ENCODE data around the gene USP10. TPM values are rescaled to one million over a fixed set of nuclear protein-coding genes. Genes with fewer than 3 reads are reported as not detected.

Gene USP10
- 100 to 1,000 TPM in 1 of 2 experiments, 10 to 100 TPM in 1; 99.3 to 106 TPM for total RNA-seq
- polyA plus RNA-seq (2013, experiment 1 of 2): 68.9 TPM
- polyA plus RNA-seq (2013, experiment 2 of 2): 75.5 TPM
- 88.3 to 298 (median 141) reads per million in 172 experiments for total RNA-seq

GRCh38 chr16:84699712-84700445, at the start of gene USP10:
TSS of gene USP10 (plus strand) at chr16:84700000. CDS start at chr16:84700091, 91 bp downstream.
- H3K36me3 Mint-ChIP-seq (ENCODE audit: low read depth): peaks cover 14% of the 10 kb centered on the region
- Histone ChIP-seq H3K27me3 (ENCODE audit: control insufficient read depth in 1 of 2, insufficient read depth in 2 of 2, low read length in 2 of 2) (no peaks in the 10 kb centered on the region), H3K4me1 (ENCODE audit: insufficient read depth, low read length) (peaks cover 24% of the 10 kb centered on the region), H3K36me3 (ENCODE audit: insufficient read depth, low read length) (no peaks in the 10 kb centered on the region), H3K9me3 (ENCODE audit: control insufficient read depth in 1 of 2, insufficient read depth in 1 of 2, low read length in 2 of 2) (no peaks in the 10 kb centered on the region), H3K4me3 (ENCODE audit: low read length) (peak within 1 kb of the TSS; percentile 83), H3K27ac (ENCODE audit: low read depth in 1 of 2, low read length in 2 of 2) (peak within 1 kb of the TSS; percentile 61 to 79)
- CTCF ChIA-PET: interaction anchor here (1.1 to 2.1 kb wide), 3 partner anchors 10 to 26 kb away, joined by 3 to 8 read pairs (median 4); no protein-coding TSS in a partner anchor
- H3K27ac Mint-ChIP-seq: peak within 1 kb of the TSS; percentile 91
- intact Hi-C loops (cut with DNase I, micrococcal nuclease): loop anchor here in 1 of 2 experiments (1.0 kb wide), 1 partner anchor 26 kb away; no protein-coding TSS in a partner anchor
- no peak for TF ChIP-seq CTCF (IDR thresholded peaks at IDR 0.05)
- H3K27me3 Mint-ChIP-seq: no peaks in the 10 kb centered on the region
- POLR2A ChIA-PET: interaction anchor here (0.7 to 1.9 kb wide), 9 partner anchors 13 to 583 kb away, joined by 3 to 13 read pairs (median 4); partner anchors contain the start of genes COTL1, KLHL36 and MBTPS1
- DNase-seq (peak; percentile 67 to 95 (median 81)), ATAC-seq (ENCODE audit: poor library complexity) (peak; percentile 83)
- H3K4me3 Mint-ChIP-seq: peak within 1 kb of the TSS; percentile 97
- peaks cover 41% of the 10 kb centered on the region for H3K4me1 Mint-ChIP-seq (ENCODE audit: low read depth)
- H3K9me3 Mint-ChIP-seq: no peaks in the 10 kb centered on the region

GRCh38 chr16:84650062-84650991, 49.5 kb upstream of the USP10 start:
- Mint-ChIP-seq H3K27me3 (no peaks in the 10 kb centered on the region), H3K4me3 (peak overlapping the region; percentile 72), H3K27ac (peak overlapping the region; percentile 78), H3K4me1 (ENCODE audit: low read depth) (peaks cover 68% of the 10 kb centered on the region), H3K9me3 (no peaks in the 10 kb centered on the region), H3K36me3 (ENCODE audit: low read depth) (peaks cover 65% of the 10 kb centered on the region)
- H3K36me3 ChIP-seq (ENCODE audit: insufficient read depth, low read length): peaks cover 37% of the 10 kb centered on the region
- H3K27me3 ChIP-seq (ENCODE audit: control insufficient read depth in 1 of 2, insufficient read depth in 2 of 2, low read length in 2 of 2): no peaks in the 10 kb centered on the region
- DNase-seq (no peak), ATAC-seq (ENCODE audit: poor library complexity) (no peak)
- POLR2A ChIA-PET: interaction anchor here (2.8 kb wide), 1 partner anchor 13 kb away, joined by 11 read pairs; no protein-coding TSS in a partner anchor
- H3K4me1 ChIP-seq (ENCODE audit: insufficient read depth, low read length): peaks cover 66% of the 10 kb centered on the region
- no peaks in the 10 kb centered on the region for H3K9me3 ChIP-seq (ENCODE audit: control insufficient read depth in 1 of 2, insufficient read depth in 1 of 2, low read length in 2 of 2)
- no peak overlapping the region for H3K4me3 ChIP-seq (ENCODE audit: low read length)
- no peak for TF ChIP-seq CTCF (IDR thresholded peaks at IDR 0.05)
- CTCF ChIA-PET: interaction anchor here (0.5 kb wide), 1 partner anchor 28 kb away, joined by 3 read pairs; no protein-coding TSS in a partner anchor
- peak overlapping the region in 1 of 2 donors; percentile 0 for H3K27ac ChIP-seq (ENCODE audit: low read depth in 1 of 2, low read length in 2 of 2)
- intact Hi-C loops (cut with DNase I, micrococcal nuclease): no loop called here

GRCh38 chr16:84652566-84652965, 47.2 kb upstream of the USP10 start:
- ATAC-seq (ENCODE audit: poor library complexity) (peak; percentile 53), DNase-seq (peak; percentile 19 to 73 (median 43))
- POLR2A ChIA-PET: interaction anchor here (0.6 to 1.5 kb wide), 4 partner anchors 11 to 141 kb away, joined by 3 to 5 read pairs (median 4); no protein-coding TSS in a partner anchor
- H3K9me3 Mint-ChIP-seq: no peaks in the 10 kb centered on the region
- Histone ChIP-seq H3K4me1 (ENCODE audit: insufficient read depth, low read length) (peaks cover 84% of the 10 kb centered on the region), H3K27me3 (ENCODE audit: control insufficient read depth in 1 of 2, insufficient read depth in 2 of 2, low read length in 2 of 2) (no peaks in the 10 kb centered on the region), H3K9me3 (ENCODE audit: control insufficient read depth in 1 of 2, insufficient read depth in 1 of 2, low read length in 2 of 2) (peaks cover 0 to 5% of the 10 kb centered on the region in 2 experiments), H3K27ac (ENCODE audit: low read depth in 1 of 2, low read length in 2 of 2) (peak overlapping the region in 1 of 2 donors; percentile 29), H3K36me3 (ENCODE audit: insufficient read depth, low read length) (peaks cover 48% of the 10 kb centered on the region), H3K4me3 (ENCODE audit: low read length) (no peak overlapping the region)
- intact Hi-C loops (cut with DNase I, micrococcal nuclease): no loop called here
- H3K27me3 Mint-ChIP-seq: no peaks in the 10 kb centered on the region
- peaks cover 77% of the 10 kb centered on the region for H3K4me1 Mint-ChIP-seq (ENCODE audit: low read depth)
- CTCF ChIA-PET: interaction anchor here (0.9 kb wide), 1 partner anchor 20 kb away, joined by 3 read pairs; no protein-coding TSS in a partner anchor
- no peak for TF ChIP-seq CTCF (IDR thresholded peaks at IDR 0.05)
- peak overlapping the region; percentile 78 for H3K27ac Mint-ChIP-seq
- peak overlapping the region; percentile 75 for H3K4me3 Mint-ChIP-seq
- H3K36me3 Mint-ChIP-seq (ENCODE audit: low read depth): peaks cover 83% of the 10 kb centered on the region
